Adrenal gland (tissue), 12 donors: ENCODE results near the gene TSHZ2. TPM values are rescaled to one million over a fixed set of nuclear protein-coding genes. Genes with fewer than 3 reads are reported as not detected.
A peak's percentile ranks its signal among the peaks of the same experiment; 100 is the strongest.

Source experiments
- DNase-seq, 7 donors: peaks; one replicate each; pipeline ENCODE4 v3.0.0-alpha.2; 2019 to 2020
- H3K27ac ChIP-seq, 5 donors: fragments of 200-600 bp; sonication (generic) in 4 of 5; 1 replicate in 3 of 5; 2 replicates in 2 of 5; pipeline versions ENCODE4 v1.5.1 to v1.8.0; 2016 to 2020; ENCODE audit warnings: mild to moderate bottlenecking in 1 of 5
- H3K27me3 ChIP-seq: fragments of 200-600 bp; 2 replicates; pipeline ENCODE4 v1.8.0; 2021
- H3K36me3 ChIP-seq, 2 donors: fragments of 200-600 bp; replicated peaks in 1 of 2; 1 replicate in 1 of 2; 2 replicates in 1 of 2; pipeline versions ENCODE4 v1.5.1 to v1.8.0; 2018 to 2022
- H3K4me1 ChIP-seq, 2 donors: fragments of 200-600 bp; replicated peaks in 1 of 2; 1 replicate in 1 of 2; 2 replicates in 1 of 2; pipeline versions ENCODE4 v1.5.1 to v1.8.0; 2018 to 2021
- H3K4me3 ChIP-seq, 4 donors: fragments of 200-600 bp; sonication (generic) in 3 of 4; one replicate each; pipeline ENCODE4 v1.5.1; 2016 to 2018
- H3K9me3 ChIP-seq, 3 donors: fragments of 200-600 bp; sonication (generic) in 1 of 3; replicated peaks in 1 of 3; 1 replicate in 2 of 3; 2 replicates in 1 of 3; pipeline versions ENCODE4 v1.5.1 to v1.8.0; 2016 to 2021
- POLR2A ChIP-seq, 2 donors: fragments of 450-650 bp; IDR thresholded peaks; one replicate each; pipeline ENCODE4 v1.6.1; 2017; ENCODE audit warnings: antibody characterized with exemption in 2 of 2, mild to moderate bottlenecking in 2 of 2, moderate library complexity in 1 of 2
- WGBS, 4 donors: extraction: QIAGEN DNeasy Blood & Tissue Kit in 2 of 4; methylation state at CpG; one replicate each; pipeline versions ENCODE4 v1.1.5 to v1.1.7; 2013 to 2017; 5-methylcytosine and 5-hydroxymethylcytosine counted together
- intact Hi-C, 2 donors: fragments of 100-400 bp; cut with DNase I; formaldehyde crosslinking; loops; one replicate each; pipeline versions ENCODE4 v1.14.1 to v1.15.0; 2022 to 2023
- polyA plus RNA-seq, 3 donors: library from polyadenylated mRNA; stranded (reverse); fragments of 200-250 nt in 2 of 3; fragments of 350-450 nt in 1 of 3; fragmentation: Illumina TruSeq in 1 of 3; extraction: RNeasy Lipid Tissue Mini Kit (QIAGEN cat#74804) in 1 of 3; gene quantifications; one replicate each; pipeline ENCODE4 v1.2.3, GENCODE V29; 2013 to 2014
- total RNA-seq, 9 donors: library from RNA; depleted of rRNA in 4 of 9; stranded (reverse); fragments of >200 nt in 4 of 9; fragments of 120-200 nt in 1 of 9; fragmentation: NEBNext Ultra II Directional in 1 of 9; extraction: Animal tissue kit (Norgen Biotek cat#: 25700) in 1 of 9; gene quantifications; one replicate each; pipeline versions ENCODE4 v1.1.0 to v1.2.4, GENCODE V29; 2013 to 2023
- TF ChIP-seq, protein P1 (sequence below), 6 experiments: fragments of 450-650 bp in 4 of 6; fragments of 200-600 bp in 2 of 6; sonication (generic) in 1 of 6; IDR thresholded peaks; 1 replicate in 5 of 6; 2 replicates in 1 of 6; pipeline versions ENCODE4 v1.5.1 to v1.8.0; 2016 to 2021; ENCODE audit warnings: antibody characterized with exemption in 6 of 6, mild to moderate bottlenecking in 2 of 6, moderate library complexity in 1 of 6
- donor health status: healthy with polysubstance abuse.
- donor health status: Bipolar disorder and iron deficiency.
- donor health status: DM: yes; HTN: yes; CAD: no.
- donor health status: DM: no; HTN: no; CAD: no.
- donor health status: DM: no; HTN: no; CAD: no.
- donor health status: DM: yes; HTN: yes; CAD: no.

TSHZ2 gene
- total and polyA plus RNA-seq, 12 donors: 20.5 to 87.1 (median 52.4) TPM

- intact Hi-C loops: no loop called here
- TF ChIP-seq POLR2A (IDR thresholded peaks at IDR 0.05): no peak
- TF ChIP-seq, protein P1, sequence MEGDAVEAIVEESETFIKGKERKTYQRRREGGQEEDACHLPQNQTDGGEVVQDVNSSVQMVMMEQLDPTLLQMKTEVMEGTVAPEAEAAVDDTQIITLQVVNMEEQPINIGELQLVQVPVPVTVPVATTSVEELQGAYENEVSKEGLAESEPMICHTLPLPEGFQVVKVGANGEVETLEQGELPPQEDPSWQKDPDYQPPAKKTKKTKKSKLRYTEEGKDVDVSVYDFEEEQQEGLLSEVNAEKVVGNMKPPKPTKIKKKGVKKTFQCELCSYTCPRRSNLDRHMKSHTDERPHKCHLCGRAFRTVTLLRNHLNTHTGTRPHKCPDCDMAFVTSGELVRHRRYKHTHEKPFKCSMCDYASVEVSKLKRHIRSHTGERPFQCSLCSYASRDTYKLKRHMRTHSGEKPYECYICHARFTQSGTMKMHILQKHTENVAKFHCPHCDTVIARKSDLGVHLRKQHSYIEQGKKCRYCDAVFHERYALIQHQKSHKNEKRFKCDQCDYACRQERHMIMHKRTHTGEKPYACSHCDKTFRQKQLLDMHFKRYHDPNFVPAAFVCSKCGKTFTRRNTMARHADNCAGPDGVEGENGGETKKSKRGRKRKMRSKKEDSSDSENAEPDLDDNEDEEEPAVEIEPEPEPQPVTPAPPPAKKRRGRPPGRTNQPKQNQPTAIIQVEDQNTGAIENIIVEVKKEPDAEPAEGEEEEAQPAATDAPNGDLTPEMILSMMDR (IDR thresholded peaks at IDR 0.05): no peak
- peak overlapping the region in 1 of 5 donors; percentile 64 for H3K27ac ChIP-seq
Measured at GRCh38 chr20:53330601-53331140, 358.5 kb downstream of the TSHZ2 start.

DNA sequence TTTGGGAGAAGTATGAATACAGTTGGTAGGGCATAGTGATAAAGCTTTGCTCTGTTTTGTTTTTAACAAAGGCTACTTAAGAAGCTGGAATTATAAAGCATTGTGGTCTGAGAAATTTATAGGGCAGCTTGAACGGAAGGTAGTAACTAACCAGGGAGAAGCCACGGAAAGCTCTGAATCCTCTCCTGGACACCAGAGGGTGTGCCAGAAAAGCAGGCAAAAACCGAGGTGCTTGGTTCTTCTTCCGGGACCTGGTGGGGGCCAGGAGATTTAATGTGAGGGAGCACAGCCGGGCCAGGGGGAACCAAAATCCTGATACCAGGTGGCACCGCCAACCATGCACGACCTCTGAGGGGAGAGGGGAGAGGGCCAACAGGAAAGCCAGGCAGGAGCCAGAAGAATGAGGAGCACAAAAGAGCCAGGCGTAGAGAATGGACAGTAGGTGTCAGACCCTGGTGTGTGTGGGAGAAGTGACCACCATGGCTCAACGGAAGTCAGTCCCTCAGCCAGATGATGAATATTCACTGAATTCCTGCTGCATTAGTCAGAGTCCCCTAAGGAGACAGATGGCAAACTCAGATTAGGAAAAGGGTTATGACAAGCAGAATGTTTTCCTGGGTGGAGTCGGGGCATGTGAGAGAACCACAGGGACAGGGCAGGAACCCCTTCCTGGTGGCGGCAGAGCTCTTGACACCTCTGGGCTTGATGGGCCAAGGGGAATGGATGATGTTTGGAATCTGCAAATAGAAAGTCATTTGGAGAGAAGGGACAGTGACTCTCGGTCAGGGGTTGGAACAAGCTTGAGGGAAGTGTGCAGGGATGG, 359.2 kb downstream of the TSHZ2 start:
- 54 to 66% (median 60%) methylated on average over 12 of the region's 12 CpGs for WGBS, 4 donors
- H3K9me3 ChIP-seq: no peaks in the 10 kb centered on the region
- TF ChIP-seq, protein P1 (IDR thresholded peaks at IDR 0.05): no peak
- no peak for TF ChIP-seq POLR2A (IDR thresholded peaks at IDR 0.05)
- intact Hi-C loops: no loop called here
- no peak overlapping the region for H3K4me3 ChIP-seq
- peaks cover 0 to 15% of the 10 kb centered on the region in 2 donors for H3K4me1 ChIP-seq
- no peaks in the 10 kb centered on the region for H3K27me3 ChIP-seq
- peak in 6 of 7 donors; percentile 19 to 56 (median 36) for DNase-seq
- no peaks in the 10 kb centered on the region for H3K36me3 ChIP-seq
- peak overlapping the region in 1 of 5 donors; percentile 64 for H3K27ac ChIP-seq

More at GRCh38 chr20:53330601-53331140, 358.5 kb downstream of the TSHZ2 start:
- no peak for DNase-seq
- Histone ChIP-seq H3K36me3 (no peaks in the 10 kb centered on the region), H3K4me1 (peaks cover 0 to 15% of the 10 kb centered on the region in 2 donors), H3K27me3 (no peaks in the 10 kb centered on the region), H3K4me3 (no peak overlapping the region), H3K9me3 (no peaks in the 10 kb centered on the region)
- 78 to 86% (median 82%) methylated on average over 6 of the region's 6 CpGs for WGBS, 4 donors

GRCh38 chr20:53332022-53332837, 360.1 kb downstream of the TSHZ2 start:
- Histone ChIP-seq H3K4me1 (peaks cover 0 to 15% of the 10 kb centered on the region in 2 donors), H3K27ac (peak overlapping the region in 1 of 5 donors; percentile 64), H3K36me3 (no peaks in the 10 kb centered on the region), H3K27me3 (no peaks in the 10 kb centered on the region), H3K4me3 (no peak overlapping the region), H3K9me3 (no peaks in the 10 kb centered on the region)
- no peak for DNase-seq
- 92 to 96% (median 93%) methylated on average over 9 of the region's 9 CpGs for WGBS, 4 donors
- intact Hi-C loops: no loop called here
- TF ChIP-seq POLR2A (IDR thresholded peaks at IDR 0.05): no peak
- TF ChIP-seq, protein P1 (IDR thresholded peaks at IDR 0.05): no peak

DNA sequence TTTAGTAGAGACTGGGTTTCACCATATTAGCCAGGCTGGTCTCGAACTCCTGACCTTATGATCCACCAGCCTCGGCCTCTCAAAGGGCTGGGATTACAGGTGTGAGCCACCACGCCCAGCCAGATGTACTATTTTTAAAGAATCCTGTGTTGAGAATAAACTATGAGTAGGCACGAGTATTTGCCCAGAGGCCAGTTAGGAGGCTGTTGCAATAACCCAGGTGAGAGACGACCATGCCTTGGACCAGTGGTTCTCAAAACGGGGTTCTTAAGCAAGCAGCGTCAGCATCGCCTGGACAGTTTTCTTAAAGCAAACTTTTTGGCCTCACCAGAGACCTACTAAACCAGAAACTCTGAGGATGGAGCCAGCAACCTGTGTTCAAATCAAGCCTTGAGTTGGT, 362.7 kb downstream of the TSHZ2 start:
- WGBS, 4 donors: 82 to 97% (median 89%) methylated on average over 6 to 8 of the region's 8 CpGs
- H3K36me3 ChIP-seq: no peaks in the 10 kb centered on the region
- intact Hi-C loops: no loop called here
- TF ChIP-seq, protein P1 (IDR thresholded peaks at IDR 0.05): no peak
- no peak for TF ChIP-seq POLR2A (IDR thresholded peaks at IDR 0.05)
- no peaks in the 10 kb centered on the region for H3K27me3 ChIP-seq
- H3K4me3 ChIP-seq: no peak overlapping the region
- H3K4me1 ChIP-seq: peaks cover 0 to 15% of the 10 kb centered on the region in 2 donors
- no peak for DNase-seq
- no peak overlapping the region for H3K27ac ChIP-seq
- no peaks in the 10 kb centered on the region for H3K9me3 ChIP-seq
